SK-N-SH treated with all-trans-retinoic acid at 6 μM for 48 hours (cell line): ENCODE results near the gene EP400.

Source experiments
- ARNTL ChIP-seq: fragments of 450-650 bp; formaldehyde crosslinking; IDR thresholded peaks from 2 replicates; pipeline ENCODE4 v1.5.0; 2020; ENCODE audit warnings: low read depth, mild to moderate bottlenecking, moderate library complexity, borderline replicate concordance
- BACH2 ChIP-seq: fragments of 250-450 bp; sonication (Bioruptor Pico); IDR thresholded peaks from 2 replicates; pipeline ENCODE4 v1.9.0; 2021; ENCODE audit warnings: mild to moderate bottlenecking, borderline replicate concordance
- PATZ1 ChIP-seq: fragments of 250-450 bp; sonication (Bioruptor Pico); IDR thresholded peaks from 2 replicates; pipeline ENCODE4 v1.8.0; 2020; ENCODE audit warnings: mild to moderate bottlenecking, moderate library complexity, borderline replicate concordance
- TCF4 ChIP-seq: fragments of 250-450 bp; sonication (Bioruptor Pico); IDR thresholded peaks from 2 replicates; pipeline ENCODE4 v1.8.0; 2021; ENCODE audit warnings: mild to moderate bottlenecking, moderate library complexity, borderline replicate concordance
- TOX ChIP-seq: fragments of 250-450 bp; sonication (Bioruptor Pico); IDR thresholded peaks from 2 replicates; pipeline ENCODE4 v1.8.0; 2021; ENCODE audit warnings: mild to moderate bottlenecking, moderate library complexity, borderline replicate concordance
- ZFP3 ChIP-seq: fragments of 250-450 bp; sonication (Bioruptor Pico); IDR thresholded peaks from 2 replicates; pipeline ENCODE4 v1.5.0; 2020; ENCODE audit warnings: mild to moderate bottlenecking, moderate library complexity
- ZNF565 ChIP-seq: fragments of 450-650 bp; formaldehyde crosslinking; conservative IDR thresholded peaks from 2 replicates; pipeline ENCODE4 v1.5.0; 2020; ENCODE audit warnings: low read depth, mild to moderate bottlenecking, moderate library complexity

- no peak for TF ChIP-seq PATZ1 (CRISPR knock-in tag)
- no peak for TF ChIP-seq ARNTL (CRISPR knock-in tag)
- no peak for TF ChIP-seq ZNF565 (CRISPR knock-in tag)
- TF ChIP-seq TCF4 = no peak
- no peak for TF ChIP-seq BACH2 (CRISPR knock-in tag)
- TF ChIP-seq ZFP3 (CRISPR knock-in tag) = no peak
- no peak for TF ChIP-seq TOX
Observed at GRCh38 chr12:132076711-132077110, 127.0 kb downstream of the EP400 start.
